Ascending aorta (tissue), 2 donors: ENCODE data around the gene ALG12. TPM values are rescaled to one million over a fixed set of nuclear protein-coding genes. Genes with fewer than 3 reads are reported as not detected.
"Not testable (repeated sequence)": the region's sequence is repeated elsewhere in the genome, so short reads cannot be mapped to it uniquely, and the experiment has no call there.

ENCODE experiments used
- DNase-seq, 2 donors: peaks; one replicate each; pipeline ENCODE4 v3.0.0-alpha.2; 2019; ENCODE audit warnings: low spot score in 2 of 2
- H3K27ac ChIP-seq, 2 donors: fragments of 200-600 bp; sonication (generic); one replicate each; pipeline ENCODE4 v1.5.1; 2016 to 2017; ENCODE audit warnings: mild to moderate bottlenecking in 1 of 2
- H3K27me3 ChIP-seq: fragments of 200-600 bp; sonication (generic); one replicate; pipeline ENCODE4 v1.5.1; 2017
- H3K36me3 ChIP-seq, 2 donors: fragments of 200-600 bp; sonication (generic); one replicate each; pipeline ENCODE4 v1.5.1; 2016
- H3K4me1 ChIP-seq, 2 donors: fragments of 200-600 bp; sonication (generic); one replicate each; pipeline ENCODE4 v1.5.1; 2016 to 2017; ENCODE audit warnings: mild to moderate bottlenecking in 1 of 2
- H3K4me3 ChIP-seq, 2 donors: fragments of 200-600 bp; sonication (generic); one replicate each; pipeline ENCODE4 v1.5.1; 2016 to 2017; ENCODE audit warnings: mild to moderate bottlenecking in 1 of 2
- H3K9me3 ChIP-seq, 2 donors: fragments of 200-600 bp; sonication (generic); one replicate each; pipeline ENCODE4 v1.5.1; 2016
- CTCF ChIP-seq, 3 experiments: fragments of 200-600 bp in 2 of 3; fragments of 450-650 bp in 1 of 3; sonication (generic) in 2 of 3; IDR thresholded peaks; one replicate each; pipeline ENCODE4 v1.5.1; 2016 to 2019; ENCODE audit warnings: antibody characterized with exemption in 3 of 3, mild to moderate bottlenecking in 1 of 3, moderate library complexity in 1 of 3
- intact Hi-C: fragments of 100-400 bp; cut with DNase I; formaldehyde crosslinking; loops from one replicate; pipeline ENCODE4 v1.15.1; 2023
- total RNA-seq: library from RNA; depleted of rRNA; stranded (reverse); fragments of >200 nt; gene quantifications from one replicate; pipeline ENCODE4 v1.1.0, GENCODE V29; 2016

The ALG12 gene
- total RNA-seq, 1 donor from 2014 or later, result 6.9 TPM

DNA sequence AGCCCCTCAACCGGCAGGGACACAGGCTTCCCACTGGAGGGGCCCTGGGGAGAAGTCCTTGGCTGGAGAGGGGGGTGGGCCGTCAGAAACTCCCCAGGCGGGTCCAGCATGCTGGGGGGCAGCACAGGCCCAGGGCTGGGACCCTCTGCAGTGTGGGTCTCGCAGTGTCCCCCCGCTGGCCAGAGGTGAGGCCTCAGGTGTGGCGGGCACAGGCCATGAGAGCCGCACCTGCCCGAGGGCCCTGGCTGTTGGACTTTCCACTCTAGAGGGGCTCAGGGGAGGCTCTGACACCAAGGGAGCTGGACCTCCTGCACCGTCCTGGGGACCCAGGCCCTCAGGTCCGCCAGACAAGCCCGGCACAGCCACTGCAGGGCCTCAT is 31.7 kb upstream of the ALG12 start:
- DNase-seq, result no peak
- H3K4me1 ChIP-seq, result peaks cover 3 to 16% of the 10 kb centered on the region in 2 donors
- intact Hi-C loops, result no loop called here
- H3K36me3 ChIP-seq, result no peaks in the 10 kb centered on the region
- no peak overlapping the region for H3K4me3 ChIP-seq
- no peak for TF ChIP-seq CTCF (IDR thresholded peaks at IDR 0.05)
- H3K27me3 ChIP-seq, result no peaks in the 10 kb centered on the region
- H3K9me3 ChIP-seq, result no peaks in the 10 kb centered on the region
- H3K27ac ChIP-seq, result no peak overlapping the region

DNA sequence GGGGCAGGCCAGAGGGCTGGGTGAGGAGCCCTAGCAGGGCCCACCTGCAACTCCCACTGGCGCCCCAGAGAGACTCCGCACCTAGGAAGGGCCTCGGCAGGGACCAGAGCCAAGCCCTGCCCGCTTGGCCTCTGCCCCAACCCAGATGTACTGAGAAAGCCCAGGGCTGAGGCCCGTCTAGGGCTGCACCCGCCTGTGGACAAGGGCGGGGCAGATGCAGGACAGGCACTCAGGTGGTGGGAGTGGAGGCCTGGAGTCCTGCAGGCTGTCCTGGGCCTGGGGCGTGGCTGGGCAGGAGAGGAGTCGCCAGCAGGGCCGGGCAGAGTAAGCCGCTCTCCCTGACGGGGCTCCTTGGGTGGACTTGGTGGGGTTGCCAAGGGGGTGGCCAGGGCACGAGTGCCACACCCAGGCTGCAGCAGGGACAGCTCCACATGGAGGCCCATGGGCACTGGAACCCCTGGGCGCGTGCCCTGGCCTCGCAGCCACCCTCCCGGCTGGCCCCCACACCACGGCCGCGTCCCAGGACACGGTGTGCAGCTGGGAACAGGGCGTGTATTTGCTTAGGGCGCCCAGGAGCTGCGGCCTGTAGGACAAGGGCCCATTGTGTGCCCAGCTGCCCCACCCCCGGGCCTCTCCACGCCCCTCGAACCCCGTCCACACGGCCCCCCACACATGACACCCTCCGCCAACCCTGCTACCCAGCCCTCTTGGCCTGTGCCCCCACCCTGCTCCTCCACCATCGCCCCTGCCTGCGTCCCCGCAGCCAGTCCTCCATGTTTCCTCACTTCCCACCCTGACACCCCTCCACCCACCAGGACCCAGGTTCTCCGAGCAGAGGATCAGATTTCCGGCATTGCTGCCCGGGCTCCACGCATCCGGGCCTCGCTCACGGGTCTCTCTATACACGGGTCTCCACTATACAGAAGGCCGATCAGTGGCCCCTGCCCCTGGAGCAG is 31.0 kb upstream of the ALG12 start:
- intact Hi-C loops, result no loop called here
- no peak overlapping the region for H3K4me3 ChIP-seq
- peaks cover 3 to 14% of the 10 kb centered on the region in 2 donors for H3K4me1 ChIP-seq

DNA sequence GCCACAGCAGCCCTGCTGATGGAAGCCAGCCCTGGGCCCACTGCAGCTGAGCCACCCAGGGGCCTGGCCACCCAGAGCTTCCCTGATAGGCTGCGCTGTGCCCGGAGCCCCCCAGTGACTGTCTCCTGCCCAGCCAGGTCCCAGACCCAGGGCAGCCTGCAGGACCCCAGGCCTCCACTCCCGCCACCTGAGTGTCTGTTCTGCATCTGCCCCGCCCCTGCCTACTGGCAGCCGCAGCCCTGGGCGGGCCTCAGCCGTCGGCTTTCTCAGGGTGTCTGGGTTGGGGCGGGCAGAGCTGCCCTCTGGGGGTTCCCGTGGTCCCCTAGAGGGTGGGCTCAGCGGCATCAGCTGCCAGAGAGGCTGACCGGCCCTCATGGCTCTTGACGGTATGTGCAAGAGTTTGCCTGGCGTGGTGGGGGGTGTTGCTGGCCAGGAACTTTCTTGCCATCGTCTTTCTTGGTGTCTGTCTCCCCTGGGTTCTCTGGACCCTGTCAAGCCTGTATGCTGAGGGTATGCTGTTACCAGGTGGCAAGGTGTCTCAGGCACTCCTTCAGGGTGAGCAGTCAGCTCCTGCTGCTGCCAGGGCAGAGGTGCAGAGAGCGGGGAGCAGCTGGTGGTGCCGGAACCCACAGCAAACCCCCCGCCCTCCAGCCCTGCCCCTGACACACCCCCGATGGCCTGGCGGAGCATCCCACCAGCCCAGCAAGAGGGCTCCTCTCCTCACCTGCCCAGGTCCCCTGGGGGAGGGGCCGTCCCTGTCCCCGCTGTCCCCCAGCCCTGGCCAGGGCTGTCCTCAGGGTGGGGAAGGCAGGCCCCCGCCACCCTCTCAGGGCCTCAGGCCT is 30.1 kb upstream of the ALG12 start:
- H3K27ac ChIP-seq, result no peak overlapping the region
- TF ChIP-seq CTCF (IDR thresholded peaks at IDR 0.05), result no peak
- no peaks in the 10 kb centered on the region for H3K36me3 ChIP-seq
- no peaks in the 10 kb centered on the region for H3K9me3 ChIP-seq
- DNase-seq, result no peak
- peaks cover 3 to 10% of the 10 kb centered on the region in 2 donors for H3K4me1 ChIP-seq
- no peaks in the 10 kb centered on the region for H3K27me3 ChIP-seq
- no peak overlapping the region for H3K4me3 ChIP-seq
- intact Hi-C loops, result no loop called here

More for the DNA sequence above, 31.0 kb upstream of the ALG12 start:
- Histone ChIP-seq H3K27ac (no peak overlapping the region), H3K9me3 (no peaks in the 10 kb centered on the region), H3K36me3 (no peaks in the 10 kb centered on the region), H3K27me3 (no peaks in the 10 kb centered on the region)
- DNase-seq, result no peak
- TF ChIP-seq CTCF (IDR thresholded peaks at IDR 0.05), result no peak

DNA sequence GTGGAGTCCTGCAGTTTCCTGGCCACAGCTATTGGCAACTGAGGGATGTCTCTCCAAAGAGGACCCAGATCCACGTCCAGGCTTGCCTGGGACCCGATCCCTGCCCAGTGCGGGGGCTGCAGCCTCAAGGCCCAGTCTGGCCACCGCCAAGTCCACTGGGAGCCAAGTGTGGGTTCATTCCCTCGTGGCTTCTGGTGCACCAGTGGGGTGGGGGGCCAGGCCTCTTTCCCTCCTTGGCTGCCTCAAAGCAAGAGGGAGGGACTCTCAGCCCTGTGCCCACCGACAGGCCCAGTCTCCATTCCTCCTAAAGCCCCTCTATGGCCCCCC is 29.0 kb upstream of the ALG12 start:
- Histone ChIP-seq H3K36me3 (no peaks in the 10 kb centered on the region), H3K9me3 (no peaks in the 10 kb centered on the region), H3K4me1 (peaks cover 3 to 4% of the 10 kb centered on the region in 2 donors), H3K27ac (no peak overlapping the region), H3K4me3 (no peak overlapping the region), H3K27me3 (no peaks in the 10 kb centered on the region)
- DNase-seq, result no peak
- TF ChIP-seq CTCF (IDR thresholded peaks at IDR 0.05), result no peak
- intact Hi-C loops, result no loop called here

DNA sequence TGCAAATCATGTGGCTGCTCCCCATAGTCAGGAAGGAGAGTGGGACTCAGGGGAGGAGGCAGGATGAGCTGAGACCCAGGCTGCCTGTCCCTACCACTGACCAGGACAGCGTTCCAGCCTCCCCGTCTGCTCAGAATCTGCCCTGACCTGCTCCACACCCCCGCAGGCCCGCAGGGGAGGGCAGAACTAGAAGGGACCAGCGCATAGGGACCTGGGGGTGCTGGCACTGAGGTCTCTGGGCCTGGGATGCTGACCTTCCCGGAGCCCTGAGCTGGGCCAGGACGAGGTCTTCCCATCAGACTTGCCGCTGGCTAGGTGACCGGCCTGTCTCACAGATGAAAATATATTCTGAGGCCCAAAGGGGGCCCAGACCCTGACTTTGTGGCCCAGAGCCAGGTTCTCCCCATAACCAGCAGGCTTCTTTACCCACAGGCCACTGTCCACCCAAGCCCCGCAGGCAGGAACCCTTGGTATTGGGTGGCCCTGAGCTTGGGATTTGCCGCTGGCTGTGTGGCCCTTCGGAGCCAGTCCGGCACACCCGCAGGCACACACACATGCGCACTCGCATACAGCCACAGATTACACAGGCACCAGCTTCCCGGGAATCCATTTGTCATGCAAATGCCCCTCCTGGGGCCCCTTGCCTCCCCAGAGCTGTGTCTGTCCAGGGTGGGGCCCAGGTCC is 28.5 kb upstream of the ALG12 start:
- no peak overlapping the region for H3K4me3 ChIP-seq
- no peaks in the 10 kb centered on the region for H3K27me3 ChIP-seq
- no peak for DNase-seq
- intact Hi-C loops, result no loop called here
- H3K27ac ChIP-seq, result no peak overlapping the region
- H3K36me3 ChIP-seq, result no peaks in the 10 kb centered on the region
- TF ChIP-seq CTCF (IDR thresholded peaks at IDR 0.05), result no peak
- no peaks in the 10 kb centered on the region for H3K4me1 ChIP-seq
- H3K9me3 ChIP-seq, result no peaks in the 10 kb centered on the region

DNA sequence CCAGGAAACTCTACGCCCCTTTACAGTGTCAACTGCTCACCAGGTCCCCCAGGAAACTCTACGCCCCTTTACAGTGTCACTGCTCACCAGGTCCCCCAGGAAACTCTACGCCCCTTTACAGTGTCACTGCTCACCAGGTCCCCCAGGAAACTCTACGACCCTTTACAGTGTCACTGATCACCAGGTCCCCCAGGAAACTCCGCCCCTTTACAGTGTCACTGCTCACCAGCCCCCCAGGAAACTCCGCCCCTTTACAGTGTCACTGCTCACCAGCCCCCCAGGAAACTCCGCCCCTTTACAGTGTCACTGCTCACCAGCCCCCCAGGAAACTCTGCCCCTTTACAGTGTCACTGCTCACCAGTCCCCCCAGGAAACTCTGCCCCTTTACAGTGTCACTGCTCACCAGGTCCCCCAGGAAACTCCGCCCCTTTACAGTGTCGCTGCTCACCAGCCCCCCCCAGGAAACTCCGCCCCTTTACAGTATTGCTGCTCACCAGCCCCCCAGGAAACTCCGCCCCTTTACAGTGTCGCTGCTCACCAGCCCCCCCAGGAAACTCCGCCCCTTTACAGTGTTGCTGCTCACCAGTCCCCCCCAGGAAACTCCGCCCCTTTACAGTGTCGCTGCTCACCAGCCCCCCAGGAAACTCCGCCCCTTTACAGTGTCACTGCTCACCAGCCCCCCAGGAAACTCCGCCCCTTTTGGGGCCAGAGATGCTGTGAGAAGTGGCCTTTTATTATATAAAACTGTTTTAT is 27.0 kb upstream of the ALG12 start:
- H3K4me1 ChIP-seq, H3K36me3 ChIP-seq, DNase-seq, H3K9me3 ChIP-seq, H3K27ac ChIP-seq, H3K4me3 ChIP-seq, intact Hi-C loops, H3K27me3 ChIP-seq: not testable (repeated sequence)
